GM13976 (cell line): Measurements from ENCODE around the gene CCDC43.
"Not testable (repeated sequence)": the region's sequence is repeated elsewhere in the genome, so short reads cannot be mapped to it uniquely, and the experiment has no call there.

ENCODE experiments used
- DNase-seq: peaks from one replicate; pipeline ENCODE4 v3.0.0; 2012; ENCODE audit warnings: low spot score
- in situ Hi-C: fragments of 300-500 bp; cut with MboI; formaldehyde crosslinking; loops from one replicate; pipeline ENCODE4 v1.12.0; 2022; ENCODE audit warnings: low sequenced_read_pairs, mixed read lengths, inconsistent platforms; ENCODE audit not compliant: unreplicated experiment
- TF ChIP-seq, protein P1 (sequence below): IDR thresholded peaks from 2 replicates; pipeline ENCODE4 v1.5.1; 2012; ENCODE audit warnings: borderline replicate concordance, mild to moderate bottlenecking; ENCODE audit not compliant: insufficient read depth; ENCODE audit errors: extremely low read depth, missing control alignments, control extremely low read depth

The CCDC43 gene

GRCh38 chr17:44688675-44689476 is 700 bp downstream of the CCDC43 start:
- DNase-seq, result peak; percentile 54
- in situ Hi-C loops, result no loop called here
- TF ChIP-seq, protein P1, sequence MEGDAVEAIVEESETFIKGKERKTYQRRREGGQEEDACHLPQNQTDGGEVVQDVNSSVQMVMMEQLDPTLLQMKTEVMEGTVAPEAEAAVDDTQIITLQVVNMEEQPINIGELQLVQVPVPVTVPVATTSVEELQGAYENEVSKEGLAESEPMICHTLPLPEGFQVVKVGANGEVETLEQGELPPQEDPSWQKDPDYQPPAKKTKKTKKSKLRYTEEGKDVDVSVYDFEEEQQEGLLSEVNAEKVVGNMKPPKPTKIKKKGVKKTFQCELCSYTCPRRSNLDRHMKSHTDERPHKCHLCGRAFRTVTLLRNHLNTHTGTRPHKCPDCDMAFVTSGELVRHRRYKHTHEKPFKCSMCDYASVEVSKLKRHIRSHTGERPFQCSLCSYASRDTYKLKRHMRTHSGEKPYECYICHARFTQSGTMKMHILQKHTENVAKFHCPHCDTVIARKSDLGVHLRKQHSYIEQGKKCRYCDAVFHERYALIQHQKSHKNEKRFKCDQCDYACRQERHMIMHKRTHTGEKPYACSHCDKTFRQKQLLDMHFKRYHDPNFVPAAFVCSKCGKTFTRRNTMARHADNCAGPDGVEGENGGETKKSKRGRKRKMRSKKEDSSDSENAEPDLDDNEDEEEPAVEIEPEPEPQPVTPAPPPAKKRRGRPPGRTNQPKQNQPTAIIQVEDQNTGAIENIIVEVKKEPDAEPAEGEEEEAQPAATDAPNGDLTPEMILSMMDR, result no peak

DNA sequence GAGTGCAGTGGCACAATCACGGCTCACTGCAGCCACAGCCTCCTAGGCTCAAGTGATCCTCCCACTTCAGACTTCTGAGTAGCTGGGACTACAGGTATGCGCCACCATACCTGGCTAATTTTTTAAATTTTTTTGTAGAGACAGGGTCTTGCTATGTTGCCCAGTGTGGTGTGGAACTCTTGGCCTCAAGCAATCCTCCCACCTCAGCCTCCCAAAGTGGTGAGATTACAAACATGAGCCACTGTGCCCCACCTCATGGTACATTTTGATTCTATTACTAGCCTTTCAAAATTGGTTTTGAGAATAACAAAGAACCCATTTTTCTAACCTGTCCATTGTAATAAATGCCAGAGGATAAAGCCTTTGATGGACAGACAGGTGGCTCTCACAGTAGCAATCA is 1.4 kb downstream of the CCDC43 start:
- DNase-seq, result no peak
- in situ Hi-C loops, result no loop called here
- TF ChIP-seq, protein P1, result no peak

GRCh38 chr17:44687756-44688155 is 1.8 kb downstream of the CCDC43 start:
- DNase-seq, result no peak
- in situ Hi-C loops, result no loop called here
- TF ChIP-seq, protein P1, result no peak

- in situ Hi-C loops, result not testable (repeated sequence)
Observed at GRCh38 chr17:44683303-44683702, 6.3 kb downstream of the CCDC43 start.

DNA sequence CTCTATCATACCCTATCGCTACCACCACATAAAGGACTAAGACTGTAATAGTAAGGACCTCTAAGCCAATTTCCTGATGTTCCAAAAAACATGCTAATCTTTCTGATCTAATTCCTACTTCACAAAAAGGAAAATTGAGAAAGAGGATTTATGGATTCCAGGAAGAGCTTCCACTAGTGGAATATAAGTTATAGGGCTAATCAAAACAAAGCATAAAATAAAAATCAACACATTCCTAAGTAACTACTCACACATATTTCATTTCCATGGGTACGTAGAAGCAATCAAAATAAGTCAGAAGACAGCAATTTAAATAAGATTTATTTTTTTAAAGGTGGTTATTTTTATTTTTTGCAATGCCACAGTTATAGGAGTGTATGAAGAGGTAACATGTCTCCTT is 12.4 kb downstream of the CCDC43 start:
- in situ Hi-C loops, result no loop called here
- no peak for DNase-seq
- TF ChIP-seq, protein P1, result no peak

More at GRCh38 chr17:44683303-44683702, 6.3 kb downstream of the CCDC43 start:
- DNase-seq, result not testable (repeated sequence)

DNA sequence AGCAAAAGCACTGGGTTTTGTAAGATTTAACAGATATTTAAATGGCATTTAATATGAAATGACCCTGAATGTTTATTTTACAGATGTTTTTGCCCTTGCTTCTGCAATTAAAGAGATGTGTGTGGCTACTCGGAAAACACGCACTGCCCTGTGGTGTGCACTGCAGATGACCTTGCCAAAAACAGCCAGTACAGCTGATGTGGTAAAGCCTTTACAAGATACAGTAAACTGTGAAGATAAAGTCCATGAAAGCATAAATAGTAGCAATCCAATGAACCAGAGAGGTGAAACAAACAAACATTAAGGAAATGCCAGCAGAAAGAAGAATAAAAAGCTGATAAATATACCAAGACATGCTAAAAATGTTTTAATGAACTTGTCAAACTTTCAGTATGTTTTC is 15.7 kb downstream of the CCDC43 start:
- DNase-seq, result no peak
- TF ChIP-seq, protein P1, result no peak
- in situ Hi-C loops, result no loop called here

DNA sequence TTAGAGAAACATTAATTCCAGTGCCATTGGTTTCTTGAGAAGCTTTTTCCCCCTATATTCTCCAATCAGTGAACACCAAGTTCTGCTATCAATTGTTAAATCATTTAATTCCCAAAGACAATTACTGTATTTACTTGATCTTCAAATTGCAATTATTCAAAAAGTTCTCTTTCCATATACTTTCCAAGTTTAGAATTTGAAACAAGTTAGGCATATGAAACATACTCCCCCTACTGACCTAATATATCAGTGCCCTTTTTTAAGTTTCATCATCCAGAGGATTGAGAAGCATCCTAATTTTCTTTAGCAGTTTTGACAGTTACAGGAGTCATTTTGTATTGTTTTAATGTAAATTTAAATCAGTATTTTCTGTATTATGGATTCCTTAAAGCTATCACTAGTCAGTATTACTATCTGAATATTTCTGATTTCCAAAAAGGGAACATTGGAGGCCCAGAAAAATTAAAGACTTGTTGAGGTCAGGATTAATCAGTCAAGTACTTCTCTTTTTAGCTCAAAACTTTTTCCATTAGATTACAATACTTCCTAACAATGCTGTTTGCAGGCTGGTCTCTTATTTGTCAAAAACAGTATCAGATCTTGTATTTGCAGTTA is 17.0 kb downstream of the CCDC43 start:
- TF ChIP-seq, protein P1, result peak; percentile 17
- no peak for DNase-seq
- in situ Hi-C loops, result no loop called here
